ENCODE data around the gene FGF11. TPM values are rescaled to one million over a fixed set of nuclear protein-coding genes. Genes with fewer than 3 reads are reported as not detected.

The FGF11 gene
- total RNA-seq, 1 experiment from 2014 or later, result not detected

- H3K36me3 ChIP-seq, result peaks cover 72% of the 10 kb centered on the region
- H3K4me1 ChIP-seq (replicated peaks), result peaks cover 4% of the 10 kb centered on the region
- no peak for DNase-seq (ENCODE audit: low read depth in 1 of 2, low spot score in 2 of 2)
- H3K9me3 ChIP-seq (replicated peaks), result no peaks in the 10 kb centered on the region
- H3K27ac ChIP-seq, result no peak overlapping the region
- H3K4me3 ChIP-seq, result no peak overlapping the region
- H3K27me3 ChIP-seq (replicated peaks), result no peaks in the 10 kb centered on the region
Observed at GRCh38 chr17:7491583-7491982, 52.3 kb downstream of the FGF11 start.

- H3K27ac ChIP-seq, result no peak overlapping the region
- H3K36me3 ChIP-seq, result peaks cover 80% of the 10 kb centered on the region
- DNase-seq (ENCODE audit: low read depth in 1 of 2, low spot score in 2 of 2), result no peak
- no peaks in the 10 kb centered on the region for H3K27me3 ChIP-seq (replicated peaks)
- H3K4me1 ChIP-seq (replicated peaks), result no peaks in the 10 kb centered on the region
- H3K4me3 ChIP-seq, result no peak overlapping the region
- no peaks in the 10 kb centered on the region for H3K9me3 ChIP-seq (replicated peaks)
Observed at GRCh38 chr17:7493941-7494340, 54.6 kb downstream of the FGF11 start.

Other genes starting within 250 kb of the FGF11 start
- gene DLG4, start 219.7 kb upstream of the FGF11 start, total RNA-seq (2014; rRNA removed; shearing (Covaris generic)), result 8.9 and 9.3 TPM in 2 replicates
- gene ACADVL, start 219.6 kb upstream of the FGF11 start, total RNA-seq (2014; rRNA removed; shearing (Covaris generic)), result 205 and 227 TPM in 2 replicates
- gene DVL2, start 205.0 kb upstream of the FGF11 start, total RNA-seq (2014; rRNA removed; shearing (Covaris generic)), result 30.6 and 45.3 TPM in 2 replicates
- gene PHF23, start 200.1 kb upstream of the FGF11 start, total RNA-seq (2014; rRNA removed; shearing (Covaris generic)), result 27.5 and 30.3 TPM in 2 replicates
- gene GABARAP, start 197.1 kb upstream of the FGF11 start, total RNA-seq (2014; rRNA removed; shearing (Covaris generic)), result 139 and 146 TPM in 2 replicates
- 15.5 and 21.8 TPM in 2 replicates for gene CTDNEP1, start 187.8 kb upstream of the FGF11 start, total RNA-seq (2014; rRNA removed; shearing (Covaris generic))
- 37.2 and 52.4 TPM in 2 replicates for gene ELP5, start 187.3 kb upstream of the FGF11 start, total RNA-seq (2014; rRNA removed; shearing (Covaris generic))
- gene CLDN7, start 177.0 kb upstream of the FGF11 start, total RNA-seq (2014; rRNA removed; shearing (Covaris generic)), result not detected in 2 replicates
- gene SLC2A4, start 157.8 kb upstream of the FGF11 start, total RNA-seq (2014; rRNA removed; shearing (Covaris generic)), result 0.32 TPM in 1 of 2 replicates, not detected in the other
- not detected in 2 replicates for gene YBX2, start 144.9 kb upstream of the FGF11 start, total RNA-seq (2014; rRNA removed; shearing (Covaris generic))
- 342 and 632 TPM in 2 replicates for gene EIF5A, start 131.9 kb upstream of the FGF11 start, total RNA-seq (2014; rRNA removed; shearing (Covaris generic))
- 86.3 and 112 TPM in 2 replicates for gene GPS2, start 124.2 kb upstream of the FGF11 start, total RNA-seq (2014; rRNA removed; shearing (Covaris generic))
- gene NEURL4, start 110.2 kb upstream of the FGF11 start, total RNA-seq (2014; rRNA removed; shearing (Covaris generic)), result 8.1 and 13.8 TPM in 2 replicates
- not detected in 2 replicates for gene ACAP1, start 103.0 kb upstream of the FGF11 start, total RNA-seq (2014; rRNA removed; shearing (Covaris generic))
- gene KCTD11, start 87.3 kb upstream of the FGF11 start, total RNA-seq (2014; rRNA removed; shearing (Covaris generic)), result 5.4 and 7.0 TPM in 2 replicates
- not detected in 2 replicates for gene TMEM95, start 84.4 kb upstream of the FGF11 start, total RNA-seq (2014; rRNA removed; shearing (Covaris generic))
- gene TNK1, start 58.4 kb upstream of the FGF11 start, total RNA-seq (2014; rRNA removed; shearing (Covaris generic)), result not detected in 2 replicates
- 13.3 and 14.2 TPM in 2 replicates for gene PLSCR3, start 45.0 kb upstream of the FGF11 start, total RNA-seq (2014; rRNA removed; shearing (Covaris generic))
- gene TMEM256, start 35.4 kb upstream of the FGF11 start, total RNA-seq (2014; rRNA removed; shearing (Covaris generic)), result 24.7 and 28.8 TPM in 2 replicates
- 2.2 and 3.9 TPM in 2 replicates for gene NLGN2, start 31.7 kb upstream of the FGF11 start, total RNA-seq (2014; rRNA removed; shearing (Covaris generic))
- not detected in 2 replicates for gene SPEM1, start 19.2 kb upstream of the FGF11 start, total RNA-seq (2014; rRNA removed; shearing (Covaris generic))
- gene SPEM2, start 13.9 kb upstream of the FGF11 start, total RNA-seq (2014; rRNA removed; shearing (Covaris generic)), result not detected in 2 replicates
- not detected in 2 replicates for gene SPEM3, start 10.7 kb upstream of the FGF11 start, total RNA-seq (2014; rRNA removed; shearing (Covaris generic))
- 0.45 TPM in 1 of 2 replicates, not detected in the other for gene TMEM102, start 4.1 kb upstream of the FGF11 start, total RNA-seq (2014; rRNA removed; shearing (Covaris generic))
- gene CHRNB1, start 5.5 kb downstream of the FGF11 start, total RNA-seq (2014; rRNA removed; shearing (Covaris generic)), result 3.9 and 14.7 TPM in 2 replicates
- gene ZBTB4, start 40.1 kb downstream of the FGF11 start, total RNA-seq (2014; rRNA removed; shearing (Covaris generic)), result 13.8 and 19.9 TPM in 2 replicates
- not detected in 2 replicates for gene SLC35G6, start 41.9 kb downstream of the FGF11 start, total RNA-seq (2014; rRNA removed; shearing (Covaris generic))
- gene POLR2A, start 44.9 kb downstream of the FGF11 start, total RNA-seq (2014; rRNA removed; shearing (Covaris generic)), result 17.5 and 29.3 TPM in 2 replicates
- 5.9 and 22.8 TPM in 2 replicates for gene TNFSF12, start 109.5 kb downstream of the FGF11 start, total RNA-seq (2014; rRNA removed; shearing (Covaris generic))
- gene TNFSF13, start 119.2 kb downstream of the FGF11 start, total RNA-seq (2014; rRNA removed; shearing (Covaris generic)), result 0.56 and 1.3 TPM in 2 replicates
- 74.9 and 101 TPM in 2 replicates for gene SENP3, start 122.4 kb downstream of the FGF11 start, total RNA-seq (2014; rRNA removed; shearing (Covaris generic))
- gene CD68, start 140.1 kb downstream of the FGF11 start, total RNA-seq (2014; rRNA removed; shearing (Covaris generic)), result 0.31 and 5.2 TPM in 2 replicates
- 166 and 213 TPM in 2 replicates for gene MPDU1, start 144.3 kb downstream of the FGF11 start, total RNA-seq (2014; rRNA removed; shearing (Covaris generic))
- not detected in 2 replicates for gene SOX15, start 150.6 kb downstream of the FGF11 start, total RNA-seq (2014; rRNA removed; shearing (Covaris generic))
- gene FXR2, start 175.4 kb downstream of the FGF11 start, total RNA-seq (2014; rRNA removed; shearing (Covaris generic)), result 39.6 and 49.5 TPM in 2 replicates
- gene SAT2, start 188.3 kb downstream of the FGF11 start, total RNA-seq (2014; rRNA removed; shearing (Covaris generic)), result 28.1 and 40.1 TPM in 2 replicates
- not detected in 2 replicates for gene SHBG, start 190.6 kb downstream of the FGF11 start, total RNA-seq (2014; rRNA removed; shearing (Covaris generic))
- not detected in 2 replicates for gene ATP1B2, start 211.4 kb downstream of the FGF11 start, total RNA-seq (2014; rRNA removed; shearing (Covaris generic))
- gene TP53, start 248.0 kb downstream of the FGF11 start, total RNA-seq (2014; rRNA removed; shearing (Covaris generic)), result 28.4 and 40.6 TPM in 2 replicates
- gene WRAP53, start 249.0 kb downstream of the FGF11 start, total RNA-seq (2014; rRNA removed; shearing (Covaris generic)), result 13.8 and 14.2 TPM in 2 replicates